ENCODE measurements around the gene HBA2.

The HBA2 gene

DNA sequence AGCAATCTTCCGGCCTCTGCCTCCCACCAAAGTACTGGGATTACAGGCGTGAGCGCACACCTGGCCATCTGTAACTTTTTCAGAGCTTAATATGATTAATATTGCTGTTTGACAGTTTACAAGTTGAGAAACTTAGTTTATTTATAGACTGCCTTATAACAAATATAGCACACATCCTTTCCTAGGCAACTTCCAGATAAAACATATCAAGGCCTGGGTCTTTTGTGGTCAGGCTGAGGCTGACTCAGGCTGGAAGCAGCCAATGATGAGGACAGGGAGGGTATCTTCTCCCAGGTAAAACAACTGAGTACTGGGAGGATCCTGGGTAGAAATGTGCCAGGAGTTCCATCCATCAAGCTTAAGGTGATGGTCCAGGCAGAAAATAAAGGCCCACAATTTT, 40.3 kb downstream of the HBA2 start:
- no peaks in the 10 kb centered on the region for H3K27me3 ChIP-seq (ENCODE audit: insufficient read depth, low read depth, severe bottlenecking)
- no peak overlapping the region for H3K4me3 ChIP-seq (ENCODE audit: low read depth, low read length)
- TF ChIP-seq CTCF (IDR thresholded peaks at IDR 0.05; ENCODE audit: low read depth, low read length), result no peak
- DNase-seq, result no peak
- peaks cover 96% of the 10 kb centered on the region for H3K36me3 ChIP-seq
- no peaks in the 10 kb centered on the region for H3K9me3 ChIP-seq (ENCODE audit: severe bottlenecking)
- H3K27ac ChIP-seq, result no peak overlapping the region

DNA sequence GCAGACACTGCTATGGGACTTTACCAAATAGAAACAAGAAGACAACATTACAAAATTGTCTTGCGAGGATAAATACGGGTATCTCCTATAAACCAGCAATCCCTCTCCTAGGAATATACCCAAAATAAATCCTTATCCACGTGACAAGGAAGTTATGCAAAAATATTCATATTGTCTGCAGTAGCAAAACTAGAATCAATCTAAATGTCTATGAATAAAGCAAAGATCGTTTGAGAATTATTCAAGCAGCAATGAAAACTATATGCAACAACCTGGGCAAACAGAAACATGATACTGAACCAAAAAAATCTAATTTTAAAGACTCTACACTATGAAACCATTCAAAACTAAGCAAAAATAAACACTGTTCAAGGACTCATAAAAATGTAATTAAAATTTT, 47.3 kb downstream of the HBA2 start:
- H3K9me3 ChIP-seq (ENCODE audit: severe bottlenecking), result no peaks in the 10 kb centered on the region
- H3K36me3 ChIP-seq, result peaks cover 94% of the 10 kb centered on the region
- no peaks in the 10 kb centered on the region for H3K27me3 ChIP-seq (ENCODE audit: insufficient read depth, low read depth, severe bottlenecking)
- H3K27ac ChIP-seq, result no peak overlapping the region
- no peak overlapping the region for H3K4me3 ChIP-seq (ENCODE audit: low read depth, low read length)
- DNase-seq, result no peak
- no peak for TF ChIP-seq CTCF (IDR thresholded peaks at IDR 0.05; ENCODE audit: low read depth, low read length)
